ENCODE measurements around the gene FAHD1. TPM values are rescaled to one million over a fixed set of nuclear protein-coding genes. Genes with fewer than 3 reads are reported as not detected.

The FAHD1 gene
- total and polyA plus RNA-seq, 3 experiments from 2014 or later: 19.3 to 26.7 (median 20.9) TPM

GRCh38 chr16:1820096-1820945, 6.7 kb upstream of the FAHD1 start:
- H3K4me3 Mint-ChIP-seq: no peak overlapping the region
- H3K27me3 Mint-ChIP-seq: no peaks in the 10 kb centered on the region
- ChIA-PET POLR2A (no interaction called here), CTCF (no interaction called here)
- Histone ChIP-seq H3K27ac (ENCODE audit: low read depth, low read length) (no peak overlapping the region), H3K9me3 (ENCODE audit: low read length) (no peaks in the 10 kb centered on the region), H3K4me1 (ENCODE audit: insufficient read depth, low read length) (peaks cover 18% of the 10 kb centered on the region), H3K27me3 (ENCODE audit: insufficient read depth, low read length, poor library complexity, severe bottlenecking) (no peaks in the 10 kb centered on the region), H3K4me3 (ENCODE audit: low read length) (no peak overlapping the region), H3K36me3 (ENCODE audit: insufficient read depth, low read length) (peaks cover 20% of the 10 kb centered on the region)
- H3K27ac Mint-ChIP-seq: no peak overlapping the region
- no peaks in the 10 kb centered on the region for H3K9me3 Mint-ChIP-seq
- no peak for DNase-seq
- peaks cover 0 to 59% (median 2%) of the 10 kb centered on the region in 3 donors for H3K36me3 Mint-ChIP-seq
- H3K4me1 Mint-ChIP-seq: peaks cover 8 to 17% (median 14%) of the 10 kb centered on the region in 3 donors

- Mint-ChIP-seq H3K4me1 (peaks cover 13 to 23% (median 19%) of the 10 kb centered on the region in 3 donors), H3K9me3 (no peaks in the 10 kb centered on the region), H3K4me3 (no peak overlapping the region), H3K27me3 (no peaks in the 10 kb centered on the region), H3K36me3 (peaks cover 0 to 55% (median 0%) of the 10 kb centered on the region in 3 donors), H3K27ac (no peak overlapping the region)
- CTCF ChIA-PET: no interaction called here
- Histone ChIP-seq H3K27ac (ENCODE audit: low read depth, low read length) (no peak overlapping the region), H3K36me3 (ENCODE audit: insufficient read depth, low read length) (peaks cover 18% of the 10 kb centered on the region), H3K9me3 (ENCODE audit: low read length) (no peaks in the 10 kb centered on the region), H3K4me1 (ENCODE audit: insufficient read depth, low read length) (peaks cover 23% of the 10 kb centered on the region), H3K4me3 (ENCODE audit: low read length) (no peak overlapping the region), H3K27me3 (ENCODE audit: insufficient read depth, low read length, poor library complexity, severe bottlenecking) (no peaks in the 10 kb centered on the region)
- POLR2A ChIA-PET: no interaction called here
- no peak for DNase-seq
Observed at GRCh38 chr16:1820946-1821290, 6.1 kb upstream of the FAHD1 start.

- Histone ChIP-seq H3K27ac (ENCODE audit: low read depth, low read length) (no peak overlapping the region), H3K36me3 (ENCODE audit: insufficient read depth, low read length) (peaks cover 12% of the 10 kb centered on the region), H3K27me3 (ENCODE audit: insufficient read depth, low read length, poor library complexity, severe bottlenecking) (no peaks in the 10 kb centered on the region), H3K4me3 (ENCODE audit: low read length) (no peak overlapping the region), H3K4me1 (ENCODE audit: insufficient read depth, low read length) (peaks cover 23% of the 10 kb centered on the region), H3K9me3 (ENCODE audit: low read length) (no peaks in the 10 kb centered on the region)
- no peaks in the 10 kb centered on the region for H3K9me3 Mint-ChIP-seq
- no peak for DNase-seq
- H3K4me3 Mint-ChIP-seq: no peak overlapping the region
- H3K27ac Mint-ChIP-seq: peak overlapping the region in 2 of 8 donors; percentile 24 to 71
- peaks cover 14 to 27% (median 20%) of the 10 kb centered on the region in 3 donors for H3K4me1 Mint-ChIP-seq
- no peaks in the 10 kb centered on the region for H3K27me3 Mint-ChIP-seq
- peaks cover 0 to 49% (median 0%) of the 10 kb centered on the region in 3 donors for H3K36me3 Mint-ChIP-seq
- CTCF ChIA-PET: interaction anchor here (1.5 kb wide), 1 partner anchor 9 kb away, joined by 5 read pairs; no protein-coding TSS in a partner anchor
- POLR2A ChIA-PET: no interaction called here
Observed at GRCh38 chr16:1821861-1822611, 5.0 kb upstream of the FAHD1 start.

GRCh38 chr16:1822801-1823200, 4.2 kb upstream of the FAHD1 start:
- ChIA-PET POLR2A (no interaction called here), CTCF (interaction anchor here (1.5 kb wide), 1 partner anchor 10 kb away, joined by 5 read pairs; no protein-coding TSS in a partner anchor)
- Histone ChIP-seq H3K36me3 (ENCODE audit: insufficient read depth, low read length) (peaks cover 12% of the 10 kb centered on the region), H3K27ac (ENCODE audit: low read depth, low read length) (no peak overlapping the region), H3K4me3 (ENCODE audit: low read length) (no peak overlapping the region), H3K4me1 (ENCODE audit: insufficient read depth, low read length) (peaks cover 27% of the 10 kb centered on the region), H3K9me3 (ENCODE audit: low read length) (no peaks in the 10 kb centered on the region), H3K27me3 (ENCODE audit: insufficient read depth, low read length, poor library complexity, severe bottlenecking) (no peaks in the 10 kb centered on the region)
- peaks cover 0 to 47% (median 0%) of the 10 kb centered on the region in 3 donors for H3K36me3 Mint-ChIP-seq
- no peak overlapping the region for H3K27ac Mint-ChIP-seq
- no peak for DNase-seq
- no peak overlapping the region for H3K4me3 Mint-ChIP-seq
- no peaks in the 10 kb centered on the region for H3K9me3 Mint-ChIP-seq
- no peaks in the 10 kb centered on the region for H3K27me3 Mint-ChIP-seq
- peaks cover 22 to 35% (median 28%) of the 10 kb centered on the region in 3 donors for H3K4me1 Mint-ChIP-seq

- Mint-ChIP-seq H3K27me3 (no peaks in the 10 kb centered on the region), H3K36me3 (peaks cover 0 to 44% (median 0%) of the 10 kb centered on the region in 3 donors), H3K4me3 (peak overlapping the region in 5 of 7 donors; percentile 31 to 59 (median 54)), H3K27ac (peak overlapping the region in 4 of 8 donors; percentile 54 to 87 (median 66)), H3K4me1 (peaks cover 25 to 44% (median 36%) of the 10 kb centered on the region in 3 donors), H3K9me3 (no peaks in the 10 kb centered on the region)
- Histone ChIP-seq H3K27ac (ENCODE audit: low read depth, low read length) (no peak overlapping the region), H3K4me3 (ENCODE audit: low read length) (no peak overlapping the region), H3K27me3 (ENCODE audit: insufficient read depth, low read length, poor library complexity, severe bottlenecking) (no peaks in the 10 kb centered on the region), H3K36me3 (ENCODE audit: insufficient read depth, low read length) (peaks cover 12% of the 10 kb centered on the region), H3K9me3 (ENCODE audit: low read length) (no peaks in the 10 kb centered on the region), H3K4me1 (ENCODE audit: insufficient read depth, low read length) (peaks cover 33% of the 10 kb centered on the region)
- no peak for DNase-seq
- POLR2A ChIA-PET: no interaction called here
- CTCF ChIA-PET: no interaction called here
Observed at GRCh38 chr16:1823821-1824220, 3.2 kb upstream of the FAHD1 start.

GRCh38 chr16:1825381-1825863, 1.6 kb upstream of the FAHD1 start:
- H3K4me1 Mint-ChIP-seq: peaks cover 32 to 58% (median 48%) of the 10 kb centered on the region in 3 donors
- H3K27me3 ChIP-seq (ENCODE audit: insufficient read depth, low read length, poor library complexity, severe bottlenecking): no peaks in the 10 kb centered on the region
- peak overlapping the region; percentile 75 for H3K4me3 ChIP-seq (ENCODE audit: low read length)
- peak overlapping the region; percentile 59 for H3K27ac ChIP-seq (ENCODE audit: low read depth, low read length)
- H3K4me1 ChIP-seq (ENCODE audit: insufficient read depth, low read length): peaks cover 39% of the 10 kb centered on the region
- no peaks in the 10 kb centered on the region for H3K9me3 Mint-ChIP-seq
- H3K9me3 ChIP-seq (ENCODE audit: low read length): no peaks in the 10 kb centered on the region
- H3K27ac Mint-ChIP-seq: peak overlapping the region; percentile 66 to 95 (median 88)
- peaks cover 0 to 39% (median 0%) of the 10 kb centered on the region in 3 donors for H3K36me3 Mint-ChIP-seq
- DNase-seq: no peak
- H3K36me3 ChIP-seq (ENCODE audit: insufficient read depth, low read length): peaks cover 12% of the 10 kb centered on the region
- H3K4me3 Mint-ChIP-seq: peak overlapping the region; percentile 82 to 88 (median 83)
- H3K27me3 Mint-ChIP-seq: no peaks in the 10 kb centered on the region
- ChIA-PET CTCF (interaction anchor here (1.2 kb wide), 1 partner anchor 120 kb away, joined by 5 read pairs; the partner anchor contains the start of gene MAPK8IP3), POLR2A (interaction anchor here (0.7 to 1.2 kb wide), 2 partner anchors 42 to 223 kb away, joined by 4 to 9 read pairs; partner anchors contain the start of genes NTHL1, NUBP2, SPSB3 and TSC2)

- H3K9me3 Mint-ChIP-seq: no peaks in the 10 kb centered on the region
- peak overlapping the region; percentile 82 to 96 (median 83) for H3K4me3 Mint-ChIP-seq
- peak overlapping the region; percentile 75 for H3K4me3 ChIP-seq (ENCODE audit: low read length)
- H3K36me3 ChIP-seq (ENCODE audit: insufficient read depth, low read length): peaks cover 12% of the 10 kb centered on the region
- CTCF ChIA-PET: interaction anchor here (1.2 to 1.4 kb wide), 3 partner anchors 43 to 120 kb away, joined by 3 to 5 read pairs (median 3); partner anchors contain the start of genes MAPK8IP3, NUBP2 and SPSB3
- H3K27ac Mint-ChIP-seq: peak overlapping the region; percentile 66 to 95 (median 88)
- peak overlapping the region; percentile 73 for H3K27ac ChIP-seq (ENCODE audit: low read depth, low read length)
- peak in 3 of 5 donors; percentile 12 to 82 (median 66) for DNase-seq
- no peaks in the 10 kb centered on the region for H3K27me3 Mint-ChIP-seq
- peaks cover 0 to 37% (median 2%) of the 10 kb centered on the region in 3 donors for H3K36me3 Mint-ChIP-seq
- no peaks in the 10 kb centered on the region for H3K27me3 ChIP-seq (ENCODE audit: insufficient read depth, low read length, poor library complexity, severe bottlenecking)
- POLR2A ChIA-PET: interaction anchor here (0.7 to 1.2 kb wide), 2 partner anchors 43 to 222 kb away, joined by 4 to 9 read pairs; partner anchors contain the start of genes NTHL1, NUBP2, SPSB3 and TSC2
- no peaks in the 10 kb centered on the region for H3K9me3 ChIP-seq (ENCODE audit: low read length)
- peaks cover 32 to 62% (median 51%) of the 10 kb centered on the region in 3 donors for H3K4me1 Mint-ChIP-seq
- H3K4me1 ChIP-seq (ENCODE audit: insufficient read depth, low read length): peaks cover 39% of the 10 kb centered on the region
Observed at GRCh38 chr16:1825864-1826690, 929 bp upstream of the FAHD1 start.

Data from CD8-positive, alpha-beta memory T cell (primary cell).